Right lung (tissue), 5 donors: Measurements from ENCODE around the gene ACVR2A. TPM values are rescaled to one million over a fixed set of nuclear protein-coding genes. Genes with fewer than 3 reads are reported as not detected.

Source experiments
- DNase-seq, 2 donors: peaks; one replicate each; pipeline ENCODE4 v3.0.0-alpha.2; 2013
- polyA plus RNA-seq, 5 donors: library from polyadenylated mRNA; unstranded; fragments of 120-200 nt; gene quantifications; one replicate each; pipeline versions ENCODE4 v1.2.1 to v1.2.3, GENCODE V29; 2013; ENCODE audit warnings: inconsistent platforms in 1 of 5, low replicate concordance in 1 of 5; ENCODE audit not compliant: insufficient read length in 5 of 5, insufficient read depth in 1 of 5

Gene ACVR2A
- polyA plus RNA-seq, 5 donors: 20.7 to 33.2 (median 30.4) TPM

GRCh38 chr2:147851244-147851930 lies 6.6 kb downstream of the ACVR2A start:
- DNase-seq: no peak

DNA sequence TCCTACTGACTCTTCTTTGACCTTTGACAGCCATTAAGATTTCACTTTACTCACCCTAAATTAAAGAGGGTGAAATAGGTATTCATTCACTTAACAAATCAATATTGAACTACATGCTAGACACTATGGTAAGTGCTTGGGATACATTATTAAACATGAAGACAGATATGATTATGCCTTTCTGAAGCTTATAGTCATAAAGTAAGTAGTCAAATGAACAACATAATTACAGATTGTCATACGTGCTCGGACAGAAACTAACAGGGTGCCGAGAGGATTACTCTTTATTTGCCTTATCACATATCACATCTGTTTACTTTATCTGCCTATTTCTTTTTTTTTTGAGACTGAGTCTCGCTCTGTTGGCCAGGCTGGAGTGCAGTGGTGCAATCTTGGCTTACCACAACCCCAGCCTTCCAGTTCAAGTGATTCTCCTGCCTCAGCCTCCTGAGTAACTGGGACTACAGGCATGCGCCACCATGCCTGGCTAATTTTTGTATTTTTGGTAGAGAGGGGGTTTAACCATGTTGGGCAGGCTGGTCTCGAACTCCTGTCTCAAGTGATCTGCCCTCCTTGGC lies 9.8 kb downstream of the ACVR2A start:
- DNase-seq: no peak

DNA sequence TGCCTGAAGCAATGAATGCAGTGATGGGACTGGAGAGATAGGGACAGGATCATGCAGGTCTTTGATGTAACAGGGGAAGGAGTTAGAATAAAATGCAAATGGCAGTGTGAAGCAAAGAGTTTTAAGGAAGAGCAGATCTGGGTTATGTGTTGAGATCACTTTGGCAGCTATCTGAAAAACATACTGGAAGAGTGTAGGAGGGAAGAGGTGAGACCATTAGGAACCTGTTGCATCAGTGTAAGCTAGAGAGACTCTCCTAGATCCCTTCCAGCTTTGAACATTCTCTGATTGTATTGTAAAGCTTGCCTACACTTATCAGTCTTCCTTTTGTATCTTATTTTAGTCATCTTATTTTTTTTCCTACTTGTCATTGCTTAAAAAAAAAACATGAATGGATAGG lies 10.5 kb downstream of the ACVR2A start:
- DNase-seq: no peak

- DNase-seq: no peak
These were observed 11.1 kb downstream of the ACVR2A start for GRCh38 chr2:147855977-147856376.

GRCh38 chr2:147860009-147860408 lies 15.2 kb downstream of the ACVR2A start:
- DNase-seq: no peak

- DNase-seq: no peak
These were observed 18.2 kb downstream of the ACVR2A start for GRCh38 chr2:147862859-147863516.

GRCh38 chr2:147863835-147864234 lies 19.0 kb downstream of the ACVR2A start:
- DNase-seq: no peak

DNA sequence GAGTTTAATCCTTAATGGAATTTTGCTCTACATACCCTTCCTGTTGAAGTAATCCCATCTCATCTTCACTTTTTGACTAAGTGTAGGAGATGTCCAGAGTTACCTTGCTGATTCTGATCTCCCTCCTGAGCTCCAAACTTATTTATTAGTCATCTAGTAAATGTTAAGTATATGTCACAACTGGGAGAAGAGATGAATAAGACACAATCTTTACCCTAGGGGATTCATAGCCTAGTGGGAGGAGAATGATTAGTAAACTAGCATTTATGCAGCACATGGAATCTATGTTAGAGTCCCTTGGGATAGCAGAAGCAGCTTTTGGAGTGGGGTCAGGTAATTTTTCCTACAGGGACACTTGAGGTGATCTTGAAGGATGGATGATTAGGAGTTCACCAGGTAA lies 20.7 kb downstream of the ACVR2A start:
- no peak for DNase-seq

DNA sequence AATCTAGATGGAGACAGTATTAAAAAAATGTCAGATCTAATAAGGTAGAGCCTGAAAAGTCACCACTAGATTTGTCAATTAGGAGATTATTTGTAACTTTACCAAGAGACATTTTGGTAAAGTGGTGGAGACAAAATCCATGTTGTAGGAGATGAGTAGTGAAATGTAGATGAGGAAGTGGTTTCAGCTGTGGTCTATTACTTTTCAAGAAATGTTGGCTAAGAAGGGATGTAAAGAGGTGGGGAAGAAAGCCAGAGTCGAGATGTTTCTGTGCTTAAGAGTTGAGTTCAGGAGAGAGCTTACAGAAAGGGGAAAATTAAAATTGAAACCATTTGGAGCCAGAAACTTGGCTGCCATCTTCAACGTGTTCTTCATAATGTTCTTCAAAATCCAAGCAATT lies 22.2 kb downstream of the ACVR2A start:
- no peak for DNase-seq

GRCh38 chr2:147869934-147870333 lies 25.1 kb downstream of the ACVR2A start:
- no peak for DNase-seq

DNA sequence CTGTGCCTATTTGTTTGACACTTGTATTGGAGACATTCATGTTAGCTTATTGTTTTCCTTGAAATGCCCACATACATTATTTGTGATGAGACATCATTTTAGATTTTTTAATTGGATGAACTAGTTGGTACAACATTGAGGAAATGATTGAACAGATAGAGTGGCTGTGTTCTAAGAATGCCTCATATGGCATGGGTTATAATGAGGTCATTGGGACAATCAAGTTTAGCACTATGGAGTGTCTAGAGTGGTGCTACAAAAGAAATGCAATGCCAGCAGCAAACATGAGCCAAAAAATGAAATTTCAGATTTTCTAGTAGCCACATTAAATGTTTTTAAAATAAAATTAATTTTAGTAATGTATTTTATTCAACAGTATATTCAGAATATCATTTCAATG lies 28.1 kb downstream of the ACVR2A start:
- no peak for DNase-seq

DNA sequence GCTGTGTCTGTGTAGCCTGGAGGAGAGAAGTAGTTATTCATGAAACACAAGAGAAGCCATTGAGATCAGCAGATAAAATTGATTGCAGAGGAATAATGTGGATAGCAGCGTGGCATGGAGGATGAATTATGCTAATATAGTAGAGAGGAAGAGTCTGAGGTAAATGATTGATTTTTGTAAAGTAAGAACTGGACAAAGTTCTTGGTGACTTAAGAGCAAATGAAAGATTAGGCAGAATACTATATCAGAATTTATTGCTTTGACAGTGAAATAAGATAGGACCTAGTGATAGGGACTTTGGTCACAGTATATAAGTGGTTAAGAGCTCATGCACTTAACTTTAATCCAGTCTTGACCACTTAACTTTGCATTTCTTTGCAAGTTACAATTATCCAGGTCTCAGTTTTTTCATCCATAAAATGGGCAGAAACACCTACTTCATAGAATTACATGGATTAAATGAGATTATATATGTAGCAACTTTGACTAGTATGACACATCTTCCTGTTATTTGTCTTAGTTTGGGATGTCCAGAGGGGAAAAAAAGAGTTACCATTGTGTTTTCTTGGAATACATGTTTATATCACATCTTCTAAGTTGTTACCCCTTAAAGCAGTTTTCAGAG lies 29.1 kb downstream of the ACVR2A start:
- no peak for DNase-seq

- no peak for DNase-seq
These were observed 35.0 kb downstream of the ACVR2A start for GRCh38 chr2:147879846-147880245.

GRCh38 chr2:147882631-147883030 lies 37.8 kb downstream of the ACVR2A start:
- no peak for DNase-seq

DNA sequence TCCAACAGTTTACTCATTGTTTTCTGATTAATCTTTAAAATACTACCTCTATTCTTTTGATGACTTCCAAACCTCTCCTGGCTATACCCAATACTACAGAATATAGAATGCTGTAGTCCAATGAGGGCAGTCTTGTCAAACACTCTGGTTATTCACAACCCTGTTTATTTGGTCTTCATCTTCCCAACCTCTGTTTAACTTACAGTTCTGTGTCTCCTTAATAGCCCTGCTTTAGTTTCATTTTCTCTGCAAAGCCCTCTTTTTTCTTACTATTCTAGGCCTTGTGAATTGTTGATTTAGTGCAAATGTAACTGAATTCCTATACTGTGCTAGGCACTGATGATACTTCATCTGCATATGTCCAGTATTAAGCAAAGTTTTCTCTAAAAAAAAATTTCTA lies 40.0 kb downstream of the ACVR2A start:
- no peak for DNase-seq

DNA sequence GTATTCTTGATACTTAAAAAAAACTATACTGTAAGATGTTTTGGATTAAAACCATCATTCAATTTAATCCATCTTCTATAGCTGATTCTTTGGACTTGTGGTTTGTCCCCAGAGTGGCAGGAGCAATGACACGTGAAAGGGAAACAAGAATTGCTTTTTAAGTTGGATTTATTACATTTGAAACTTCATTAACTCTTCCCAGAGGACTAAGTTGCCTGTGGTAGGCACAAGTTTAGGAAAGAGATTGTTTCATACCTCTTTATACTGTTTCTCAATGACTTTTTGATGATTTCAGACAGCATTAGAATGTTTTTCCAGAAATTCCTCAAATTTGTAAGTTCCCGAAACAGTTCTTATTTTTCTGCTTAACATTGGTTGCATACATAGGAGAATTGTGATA lies 41.3 kb downstream of the ACVR2A start:
- no peak for DNase-seq

DNA sequence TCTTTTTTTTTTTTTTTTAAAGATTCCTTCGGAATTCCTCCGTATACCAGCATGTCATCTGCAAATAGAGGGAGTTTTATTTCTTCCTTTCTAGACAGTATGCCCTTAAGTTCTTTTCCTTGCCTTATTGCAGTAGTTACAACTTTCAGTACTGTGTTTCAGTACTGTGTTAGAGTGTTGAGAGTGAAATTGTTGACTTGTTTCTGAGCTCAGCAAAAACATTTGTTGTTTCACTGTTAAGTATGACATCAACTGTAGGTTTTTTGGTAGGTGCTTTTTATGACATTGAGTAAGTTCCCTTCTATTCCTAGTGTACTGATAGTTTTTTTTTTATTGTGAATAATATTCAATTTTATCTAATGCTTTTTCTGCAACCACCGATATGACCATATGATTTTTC lies 43.9 kb downstream of the ACVR2A start:
- DNase-seq: no peak

- no peak for DNase-seq
These were observed 59.2 kb downstream of the ACVR2A start for GRCh38 chr2:147904051-147904450.

GRCh38 chr2:147909178-147909577 lies 64.3 kb downstream of the ACVR2A start:
- no peak for DNase-seq

DNA sequence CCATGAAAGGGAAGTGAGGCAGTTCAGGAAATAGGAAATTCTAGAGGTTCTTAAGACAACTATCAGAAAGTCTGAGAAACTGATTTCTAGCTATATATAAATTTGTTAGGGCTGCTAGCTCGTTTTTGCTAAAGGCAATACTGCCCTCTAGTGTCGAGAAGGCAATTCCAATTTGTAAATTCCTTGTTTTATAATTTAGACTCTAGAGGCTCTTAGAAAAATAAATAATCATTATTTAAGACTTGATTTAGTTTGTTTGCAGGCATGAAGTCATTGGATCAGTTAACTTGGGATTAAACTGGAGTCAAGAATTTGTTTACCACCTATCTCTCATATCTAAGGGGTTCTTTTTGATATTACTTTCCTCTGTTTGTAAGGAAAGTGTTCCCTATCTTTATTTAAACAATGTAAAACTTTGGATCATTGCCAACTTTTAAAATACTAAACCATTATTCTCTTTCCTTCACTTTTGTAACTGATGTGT lies 66.2 kb downstream of the ACVR2A start:
- peak; percentile 63 to 69 for DNase-seq

DNA sequence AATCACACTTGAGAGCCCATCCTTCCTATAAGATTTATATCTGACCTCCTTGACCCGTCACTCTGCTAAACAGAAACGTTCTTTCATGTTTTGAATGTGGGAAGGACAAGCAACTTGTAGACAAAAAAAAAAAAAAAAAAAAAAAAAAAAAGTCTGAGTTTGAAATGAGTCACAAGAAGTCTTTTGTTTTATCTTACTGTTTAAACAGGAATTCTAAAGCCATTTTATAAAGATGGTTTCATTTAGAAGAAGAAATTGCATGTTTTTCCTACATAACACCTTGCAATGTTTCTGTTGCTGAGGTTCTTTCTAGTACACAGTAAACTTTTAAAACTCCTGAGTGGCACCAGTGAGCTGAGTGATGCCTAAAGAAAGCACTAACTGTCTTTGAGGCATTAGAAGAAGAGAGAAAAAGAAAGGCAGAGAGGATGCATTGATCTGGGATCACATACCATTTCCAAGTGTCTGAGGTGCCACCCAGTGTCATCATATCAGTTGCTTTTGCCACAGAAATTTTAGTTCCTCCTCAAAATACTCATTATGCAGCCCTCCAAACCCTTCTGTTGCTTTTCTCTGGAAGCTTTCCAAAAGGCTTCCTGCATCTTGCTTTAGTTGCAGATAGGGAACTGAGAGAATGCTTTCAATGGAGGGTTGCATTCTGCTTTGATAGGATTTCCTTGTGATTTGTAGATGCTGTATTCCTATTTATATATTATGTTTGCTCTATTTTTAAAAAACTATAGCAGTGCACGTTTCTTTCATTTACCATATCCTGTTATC lies 69.1 kb downstream of the ACVR2A start:
- peak in 1 of 2 donors; percentile 18 for DNase-seq

DNA sequence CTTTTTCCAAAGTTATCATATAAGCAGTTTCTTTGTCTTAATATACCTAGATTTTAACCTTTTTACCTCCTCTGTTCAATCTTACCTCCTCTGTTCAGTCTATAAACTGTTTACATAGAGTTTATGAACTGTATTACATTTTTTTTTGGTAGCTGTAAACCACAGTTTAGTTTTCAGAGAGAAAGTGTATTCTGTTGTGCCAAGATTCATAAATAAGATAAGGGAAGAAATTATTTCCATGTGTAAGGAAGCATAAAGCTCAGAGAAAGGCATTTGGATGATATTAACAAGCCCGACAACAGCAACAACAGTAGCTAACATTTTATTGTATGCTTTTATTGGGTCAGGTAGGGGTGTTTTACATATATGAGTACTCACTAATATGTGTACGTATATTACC lies 71.2 kb downstream of the ACVR2A start:
- DNase-seq: no peak
